ENCODE results near the gene PABPN1.
"Not testable (repeated sequence)": the region's sequence is repeated elsewhere in the genome, so short reads cannot be mapped to it uniquely, and the experiment has no call there.

The PABPN1 gene, protein sequence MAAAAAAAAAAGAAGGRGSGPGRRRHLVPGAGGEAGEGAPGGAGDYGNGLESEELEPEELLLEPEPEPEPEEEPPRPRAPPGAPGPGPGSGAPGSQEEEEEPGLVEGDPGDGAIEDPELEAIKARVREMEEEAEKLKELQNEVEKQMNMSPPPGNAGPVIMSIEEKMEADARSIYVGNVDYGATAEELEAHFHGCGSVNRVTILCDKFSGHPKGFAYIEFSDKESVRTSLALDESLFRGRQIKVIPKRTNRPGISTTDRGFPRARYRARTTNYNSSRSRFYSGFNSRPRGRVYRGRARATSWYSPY

DNA sequence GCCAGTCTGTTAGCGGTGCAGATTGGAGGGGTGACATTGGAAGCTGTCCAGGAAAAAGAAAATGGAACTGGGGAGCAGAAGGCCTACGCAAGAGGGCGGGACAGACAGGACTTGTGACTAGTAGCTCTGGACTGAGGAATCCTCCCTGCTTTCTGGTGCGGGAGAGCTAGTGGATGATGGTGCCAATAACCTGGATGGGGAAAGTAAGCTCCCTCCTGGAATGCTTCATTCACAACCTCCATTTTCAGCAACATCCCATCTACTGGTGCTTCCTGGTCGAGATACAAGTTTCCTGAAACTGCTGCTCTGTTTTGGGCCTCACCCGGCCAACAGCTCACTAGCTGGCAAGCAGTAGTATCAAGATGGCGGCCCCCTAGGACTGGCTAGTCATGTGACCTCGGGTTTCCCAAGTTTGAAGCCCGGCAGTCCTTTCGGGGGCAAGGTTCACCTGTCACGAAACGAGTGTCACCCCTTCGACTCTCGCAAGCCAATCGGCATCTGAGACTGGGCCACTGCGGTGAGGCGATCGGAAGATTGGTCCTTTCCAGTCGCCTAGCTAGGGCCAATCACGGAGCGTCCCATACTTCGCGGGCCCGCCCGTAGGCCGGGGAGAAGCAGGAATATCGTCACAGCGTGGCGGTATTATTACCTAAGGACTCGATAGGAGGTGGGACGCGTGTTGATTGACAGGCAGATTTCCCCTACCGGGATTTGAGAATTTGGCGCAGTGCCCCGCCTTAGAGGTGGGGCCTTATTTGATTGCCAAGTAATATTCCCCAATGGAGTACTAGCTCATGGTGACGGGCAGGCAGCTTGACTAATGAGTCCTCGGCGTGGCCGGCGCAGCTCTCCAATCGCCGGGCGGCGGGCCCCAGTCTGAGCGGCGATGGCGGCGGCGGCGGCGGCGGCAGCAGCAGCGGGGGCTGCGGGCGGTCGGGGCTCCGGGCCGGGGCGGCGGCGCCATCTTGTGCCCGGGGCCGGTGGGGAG, at the start of gene PABPN1:
PABPN1 (plus strand) TSS at position 874 of the 988 bp plus-strand sequence; CDS start at position 887, 13 bp downstream.
- DNase-seq (ENCODE audit: low spot score), result peak; percentile 100

DNA sequence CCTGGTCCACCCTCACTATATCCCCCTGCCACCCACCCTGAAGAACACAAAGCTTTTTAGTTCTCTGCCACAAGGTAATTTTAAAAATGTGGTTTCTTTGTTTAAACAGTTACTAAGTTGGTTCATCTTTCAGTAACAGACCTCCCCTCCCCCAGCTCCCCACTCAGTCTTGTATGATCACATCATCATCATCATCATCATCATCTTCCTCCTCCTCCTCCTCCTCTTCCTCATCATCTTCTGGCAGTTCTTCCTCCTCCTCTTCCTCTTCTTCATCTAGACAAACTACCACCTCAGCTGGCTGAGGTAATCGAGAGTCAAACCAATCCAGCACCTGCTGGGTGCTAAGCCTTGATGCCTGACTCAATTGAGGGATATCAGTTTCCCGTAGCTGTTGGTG, 45.8 kb upstream of the PABPN1 start:
- no peak for DNase-seq (ENCODE audit: low spot score)

DNA sequence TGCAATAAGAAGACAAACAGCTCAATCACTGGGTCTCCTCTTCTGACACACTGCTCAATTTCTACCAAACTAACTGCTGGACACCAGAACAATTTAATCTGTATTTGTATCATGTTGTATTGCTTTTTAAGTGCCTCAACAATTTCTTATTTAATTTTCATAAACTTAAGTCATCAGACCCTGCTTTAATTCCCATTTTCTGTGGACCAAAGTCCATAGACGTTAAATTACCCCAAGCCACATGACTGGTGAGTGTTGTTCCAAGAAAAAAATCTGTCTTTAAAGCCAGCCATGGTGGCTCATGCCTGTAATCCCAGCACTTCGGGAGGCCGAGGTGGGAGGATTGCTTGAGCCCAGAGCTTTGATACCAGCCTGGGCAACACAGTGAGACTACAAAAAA, 44.1 kb upstream of the PABPN1 start:
- no peak for DNase-seq (ENCODE audit: low spot score)

DNA sequence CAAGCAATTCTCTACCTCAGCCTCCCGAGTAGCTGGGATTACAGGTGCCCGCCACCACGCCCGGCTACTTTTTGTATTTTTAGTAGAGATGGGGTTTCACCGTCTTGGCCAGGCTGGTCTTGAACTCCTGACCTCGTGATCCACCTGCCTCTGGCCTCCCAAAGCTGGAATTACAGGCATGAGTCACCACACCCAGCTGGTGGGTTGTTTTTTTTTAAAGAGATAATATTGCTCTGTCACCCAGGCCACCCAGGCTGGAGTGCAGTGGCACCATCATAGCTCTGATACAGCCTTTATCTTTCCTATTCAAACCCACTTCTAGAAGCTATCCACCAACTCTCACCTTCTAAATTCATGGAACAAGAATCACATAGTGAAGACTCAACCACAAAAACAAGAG, 43.3 kb upstream of the PABPN1 start:
- DNase-seq (ENCODE audit: low spot score), result not testable (repeated sequence)

DNA sequence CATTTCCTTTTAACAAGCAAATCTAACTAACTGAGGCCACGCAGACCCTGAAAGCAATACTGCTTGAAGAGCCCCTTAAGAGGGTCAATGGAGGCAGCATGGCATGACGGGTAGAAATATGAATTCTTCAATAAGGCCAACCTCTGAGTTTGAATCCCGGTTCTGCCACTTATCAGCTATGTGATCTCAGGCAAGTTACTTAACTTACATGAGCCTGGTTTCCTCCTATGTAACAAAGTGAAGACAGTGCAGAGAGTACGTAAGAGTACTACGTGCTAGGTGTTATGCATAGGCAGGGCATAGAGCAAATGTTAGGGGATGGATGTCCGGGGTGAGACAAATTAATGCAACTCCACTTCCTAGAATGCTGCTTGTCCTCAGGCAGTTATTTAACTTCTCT, 40.0 kb upstream of the PABPN1 start:
- no peak for DNase-seq (ENCODE audit: low spot score)

DNA sequence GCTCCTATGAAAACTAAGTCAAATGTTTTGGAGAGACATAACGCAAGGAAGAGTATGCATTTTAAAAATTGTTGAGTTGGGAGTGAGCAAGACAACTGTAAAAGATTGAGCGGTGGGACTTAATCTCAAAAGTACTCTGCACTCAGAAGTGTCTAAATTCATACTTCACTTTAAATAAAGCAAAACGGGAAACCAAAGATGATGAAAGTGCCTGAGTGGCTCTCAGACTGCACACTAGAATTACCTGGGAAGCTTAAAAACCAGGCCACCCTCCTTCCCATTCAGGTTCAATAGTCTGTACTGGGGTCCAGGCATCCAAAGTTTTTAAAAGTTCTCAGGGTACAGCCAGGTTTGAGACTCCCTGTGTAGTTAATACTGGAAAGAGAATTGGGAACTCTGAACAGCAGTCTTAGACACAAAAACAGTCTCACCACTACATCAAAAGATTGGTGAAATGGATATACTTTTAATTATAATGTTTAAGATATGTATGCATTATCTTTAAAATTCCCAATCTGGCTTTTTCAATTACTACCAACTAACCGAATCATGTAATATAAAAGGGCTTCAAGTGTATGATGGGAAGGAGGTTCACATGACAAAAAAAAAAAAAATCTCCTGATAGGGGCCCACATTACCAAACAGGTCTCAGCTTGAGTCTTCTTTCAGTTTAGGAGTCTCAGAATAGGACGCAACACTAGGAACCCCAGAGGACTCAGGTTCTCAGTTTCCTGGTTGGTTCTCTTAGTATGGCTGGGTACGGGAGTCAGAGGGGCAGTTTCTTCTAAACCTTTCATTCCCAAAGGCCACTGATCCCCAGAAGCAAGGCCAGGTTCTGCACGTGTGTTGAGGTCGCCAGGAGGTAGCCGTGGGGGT, 36.4 kb upstream of the PABPN1 start:
- no peak for DNase-seq (ENCODE audit: low spot score)

DNA sequence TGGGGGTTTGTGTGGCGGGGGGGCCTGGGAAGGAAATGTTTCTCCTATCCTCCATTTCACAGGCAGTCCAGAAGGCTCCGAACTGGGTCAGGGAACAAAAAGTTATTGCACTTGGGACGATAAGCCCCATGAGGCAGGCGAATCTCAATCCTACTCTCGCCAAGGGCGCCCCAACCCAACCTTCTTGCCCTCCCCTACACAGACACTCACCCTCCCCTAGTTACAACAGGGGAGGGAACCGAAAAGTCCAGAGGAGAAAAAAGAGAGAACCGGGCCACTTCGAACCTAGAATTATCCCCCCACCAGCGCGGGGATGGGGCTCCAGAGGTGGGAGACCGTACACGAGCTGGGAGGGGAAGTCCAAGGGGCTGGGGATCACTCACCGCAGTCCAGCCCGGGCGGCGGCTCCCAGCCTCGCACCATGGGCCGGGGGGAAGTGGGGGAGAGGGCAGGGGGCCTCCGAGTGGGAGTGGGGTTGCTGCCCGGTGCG, 35.7 kb upstream of the PABPN1 start:
- no peak for DNase-seq (ENCODE audit: low spot score)

DNA sequence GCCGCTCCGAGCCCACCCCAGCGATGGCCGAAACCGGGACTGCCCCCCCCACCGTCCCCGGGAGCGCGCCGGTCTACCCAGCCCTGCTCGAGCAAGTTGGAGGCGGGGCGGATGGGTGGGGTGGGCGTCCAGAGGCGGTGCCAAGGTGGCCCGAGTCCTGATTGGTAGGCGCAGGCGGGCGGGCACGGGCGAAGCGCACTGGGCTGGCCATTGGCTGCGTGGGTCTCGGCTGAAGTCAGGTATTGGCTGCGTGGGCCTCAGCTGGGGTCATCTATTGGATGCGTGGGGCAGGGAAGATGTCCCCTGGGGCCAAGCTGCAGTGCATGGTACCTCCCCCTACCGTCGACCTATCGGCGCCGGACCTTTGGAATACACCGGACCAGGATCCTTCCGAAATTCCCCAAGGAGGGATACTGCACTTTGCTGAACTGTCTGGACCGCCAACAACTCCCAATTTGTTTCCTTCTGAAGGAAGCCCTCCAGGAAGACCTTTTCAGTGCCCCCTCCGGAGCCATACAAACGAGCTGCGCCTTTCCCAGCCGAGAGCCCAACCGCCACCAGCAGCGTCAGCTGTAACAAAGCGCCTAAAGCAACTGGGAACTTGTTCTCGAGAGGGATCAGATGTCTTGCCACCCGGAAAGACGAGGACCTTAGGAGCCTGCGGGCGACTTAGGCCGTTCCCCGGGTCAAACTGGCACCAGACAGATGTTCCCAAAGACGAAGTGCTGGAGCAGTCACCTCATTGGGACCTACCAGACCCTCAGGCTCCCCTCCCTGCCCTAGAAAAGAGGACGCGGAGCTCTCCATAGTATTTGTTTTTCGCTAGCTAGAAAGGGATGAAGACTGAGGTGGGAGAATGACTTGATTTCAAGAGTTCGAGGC, 35.0 kb upstream of the PABPN1 start, which contains the start of gene HOMEZ:
HOMEZ (minus strand) TSS at position 113 of the 882 bp plus-strand sequence. CDS start 180 bp downstream, outside the sequence.
- peak; percentile 100 for DNase-seq (ENCODE audit: low spot score)

DNA sequence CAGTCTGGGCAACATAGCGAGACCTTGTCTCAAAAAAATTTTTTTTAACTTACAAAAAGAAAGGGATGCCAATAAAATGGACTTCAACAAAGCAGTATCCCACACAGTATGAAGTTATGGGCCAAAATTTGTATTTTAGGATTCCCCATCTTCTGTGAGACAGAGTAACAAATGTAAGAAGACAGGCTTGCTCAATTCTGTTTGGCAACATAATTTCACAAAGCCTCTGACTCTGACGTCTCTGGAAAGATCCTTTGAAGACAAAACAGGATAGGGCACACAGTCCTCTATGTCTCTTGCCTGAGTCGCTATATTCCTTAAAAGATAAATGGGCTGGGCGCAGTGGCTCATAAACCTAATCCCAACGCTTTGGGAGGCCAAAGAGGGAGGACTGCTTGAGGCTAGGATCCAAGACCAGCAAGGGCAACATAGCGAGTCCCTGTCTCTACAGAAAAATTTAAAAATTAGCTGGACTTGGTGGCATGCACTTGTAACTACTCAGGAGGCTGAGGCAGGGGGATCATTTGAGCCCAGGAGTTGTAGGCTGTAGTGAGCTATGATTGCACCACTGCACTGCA, 34.3 kb upstream of the PABPN1 start:
- DNase-seq (ENCODE audit: low spot score), result no peak

DNA sequence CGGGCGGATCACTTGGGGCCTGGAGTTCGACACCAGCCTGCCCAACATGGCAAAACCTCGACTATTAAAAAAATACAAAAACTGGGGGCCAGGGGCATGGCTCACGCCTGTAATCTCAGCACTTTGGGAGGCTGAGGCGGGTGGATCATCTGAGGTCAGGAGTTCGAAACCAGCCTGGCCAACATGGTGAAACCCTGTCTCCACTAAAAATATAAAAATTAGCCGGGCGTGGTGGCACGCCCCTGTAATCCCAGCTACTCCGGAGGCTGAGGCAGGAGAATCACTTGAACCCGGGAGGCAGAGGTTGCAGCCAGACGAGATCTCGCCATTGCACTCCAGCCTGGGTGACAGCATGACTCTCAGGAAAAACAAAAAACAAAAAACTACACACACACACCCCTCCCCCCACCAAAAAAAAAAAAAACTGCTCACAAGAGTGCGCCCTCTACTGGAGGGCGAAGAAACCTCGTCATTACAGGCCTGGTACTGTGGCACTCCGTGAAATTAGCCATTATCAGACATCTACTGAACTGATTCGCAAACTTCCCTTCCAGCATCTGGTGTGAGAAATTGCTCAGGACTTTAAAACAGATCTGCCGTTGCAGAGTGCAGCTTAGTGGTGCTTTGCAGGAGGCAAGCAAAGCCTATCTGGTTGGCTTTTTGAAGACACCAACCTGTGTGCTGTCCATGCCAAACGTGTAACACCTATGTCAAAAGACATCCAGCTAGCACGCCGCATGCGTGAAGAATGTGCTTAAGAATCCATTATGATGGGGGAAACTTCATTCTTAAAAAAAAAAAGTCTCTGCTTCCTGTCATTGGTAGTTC, 26.3 kb upstream of the PABPN1 start:
- DNase-seq (ENCODE audit: low spot score), result peak; percentile 59

DNA sequence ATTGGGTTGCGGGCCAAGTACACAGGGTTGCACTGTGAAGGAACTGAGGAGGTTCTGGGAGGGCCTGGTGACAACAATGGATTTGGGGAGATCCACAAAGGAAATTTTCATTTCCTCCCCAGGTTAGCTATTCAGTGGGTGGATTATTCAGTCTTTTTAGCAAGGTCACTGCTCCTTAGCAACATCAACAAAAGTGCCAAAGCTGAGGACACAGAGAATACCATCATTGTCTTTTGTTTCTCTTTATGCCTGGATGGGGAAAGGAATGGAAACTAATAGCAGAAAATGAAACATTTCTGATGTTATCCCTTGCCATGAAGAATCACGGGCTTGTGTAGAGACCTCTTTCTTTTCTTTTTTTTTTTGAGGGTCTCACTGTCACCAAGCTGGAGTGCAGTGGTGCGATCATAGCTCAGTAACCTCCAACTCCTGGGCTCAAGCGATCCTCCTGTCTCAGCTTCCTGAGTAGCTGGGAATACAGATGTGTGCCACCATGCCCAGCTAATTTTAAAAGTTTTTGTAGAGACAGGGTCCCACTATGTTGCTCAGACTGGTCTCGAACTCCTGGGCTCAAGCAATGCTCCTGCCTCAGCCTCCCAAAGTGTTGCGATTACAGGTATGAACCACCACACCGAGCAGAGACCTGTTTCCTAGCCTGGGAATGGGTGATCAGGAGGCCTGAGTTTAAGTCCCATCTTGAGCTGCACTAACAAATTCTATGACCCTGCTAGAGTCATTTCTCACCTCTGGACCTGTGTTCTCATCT, 25.1 kb upstream of the PABPN1 start:
- no peak for DNase-seq (ENCODE audit: low spot score)

DNA sequence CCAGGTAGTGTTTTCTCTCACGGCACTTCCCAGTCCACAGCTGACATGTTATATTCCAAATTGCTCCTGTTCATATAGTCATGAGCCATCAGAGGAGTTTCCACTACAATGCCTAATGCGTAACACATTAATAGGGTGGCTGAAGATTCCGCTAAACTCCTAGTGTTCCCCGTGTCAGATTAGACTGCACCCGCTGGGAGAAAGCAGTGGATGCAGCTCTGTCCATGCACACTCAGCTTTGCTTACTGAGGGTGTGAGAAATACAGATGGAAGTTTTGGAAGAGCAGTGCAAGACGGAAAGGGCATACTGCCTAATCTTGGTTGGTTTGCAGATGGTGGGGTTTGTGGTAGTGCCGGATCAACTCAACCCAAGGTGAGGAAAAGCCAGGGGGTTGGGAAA, 24.2 kb upstream of the PABPN1 start:
- DNase-seq (ENCODE audit: low spot score), result no peak

DNA sequence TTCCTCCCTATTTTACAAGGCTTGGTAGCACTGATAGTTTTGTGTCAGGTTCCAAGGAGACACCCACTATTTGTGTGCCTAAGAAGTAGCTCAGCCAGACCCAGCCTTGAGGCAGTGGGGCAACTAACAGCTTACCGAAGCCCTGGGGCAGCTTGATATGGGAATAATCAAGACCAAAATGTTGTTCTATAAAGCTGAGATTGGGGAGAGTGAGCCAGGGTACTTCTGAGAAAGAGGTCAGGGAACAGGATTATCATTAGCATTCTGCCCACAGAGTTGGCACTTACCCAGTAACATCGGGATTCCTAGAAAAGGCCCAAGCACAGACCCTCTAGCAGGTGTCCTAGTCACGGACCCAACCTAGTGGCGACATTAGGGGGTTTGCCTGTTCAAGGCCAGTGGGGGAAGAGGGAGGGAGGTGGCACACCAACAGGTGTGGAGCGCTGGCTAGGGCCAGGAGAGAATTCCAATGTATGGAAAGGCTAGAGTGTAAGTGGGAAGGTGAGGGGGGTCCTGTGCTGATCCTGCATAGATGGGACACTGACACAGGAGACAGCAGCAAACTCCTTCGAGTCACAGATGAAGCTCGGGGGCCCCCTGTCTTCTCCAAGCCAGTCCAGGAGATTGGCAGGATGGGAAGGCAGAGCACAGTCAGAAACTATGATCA, 23.5 kb upstream of the PABPN1 start:
- DNase-seq (ENCODE audit: low spot score), result no peak

DNA sequence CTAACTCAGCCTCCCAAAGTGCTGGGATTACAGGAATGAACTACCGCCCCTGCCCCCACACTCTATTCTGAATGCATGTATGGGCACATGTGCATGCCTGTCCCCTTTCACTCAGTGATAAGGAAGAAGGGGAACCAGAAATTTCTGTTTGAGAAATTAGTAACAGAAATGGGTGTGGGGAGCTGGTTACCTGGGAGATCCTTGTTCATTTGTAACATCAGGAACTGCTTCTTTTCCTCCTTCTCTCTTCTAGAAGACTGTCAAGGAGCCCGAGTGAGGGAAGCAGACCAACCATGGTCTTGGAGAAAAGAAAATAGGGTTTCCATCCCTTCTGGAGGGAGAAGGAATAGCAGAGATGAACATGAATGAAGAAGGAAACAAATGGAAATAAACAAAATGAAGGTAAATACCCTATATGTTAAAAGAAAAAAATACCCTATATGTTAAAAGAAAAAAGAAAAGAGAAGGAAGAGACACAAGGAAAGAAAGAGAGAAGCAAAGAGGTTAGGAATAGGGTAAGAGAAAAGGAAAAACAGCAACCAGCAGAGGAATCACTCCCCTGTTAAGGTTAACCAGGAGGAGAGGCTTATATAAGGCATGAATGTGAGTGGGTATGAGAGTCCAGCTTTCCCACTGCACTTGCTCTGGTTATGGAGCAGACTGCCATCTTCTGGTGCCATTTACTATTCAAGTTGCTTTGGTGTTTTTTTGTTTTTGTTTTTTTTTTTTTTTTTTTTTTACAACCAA, 21.9 kb upstream of the PABPN1 start:
- peak; percentile 83 for DNase-seq (ENCODE audit: low spot score)

DNA sequence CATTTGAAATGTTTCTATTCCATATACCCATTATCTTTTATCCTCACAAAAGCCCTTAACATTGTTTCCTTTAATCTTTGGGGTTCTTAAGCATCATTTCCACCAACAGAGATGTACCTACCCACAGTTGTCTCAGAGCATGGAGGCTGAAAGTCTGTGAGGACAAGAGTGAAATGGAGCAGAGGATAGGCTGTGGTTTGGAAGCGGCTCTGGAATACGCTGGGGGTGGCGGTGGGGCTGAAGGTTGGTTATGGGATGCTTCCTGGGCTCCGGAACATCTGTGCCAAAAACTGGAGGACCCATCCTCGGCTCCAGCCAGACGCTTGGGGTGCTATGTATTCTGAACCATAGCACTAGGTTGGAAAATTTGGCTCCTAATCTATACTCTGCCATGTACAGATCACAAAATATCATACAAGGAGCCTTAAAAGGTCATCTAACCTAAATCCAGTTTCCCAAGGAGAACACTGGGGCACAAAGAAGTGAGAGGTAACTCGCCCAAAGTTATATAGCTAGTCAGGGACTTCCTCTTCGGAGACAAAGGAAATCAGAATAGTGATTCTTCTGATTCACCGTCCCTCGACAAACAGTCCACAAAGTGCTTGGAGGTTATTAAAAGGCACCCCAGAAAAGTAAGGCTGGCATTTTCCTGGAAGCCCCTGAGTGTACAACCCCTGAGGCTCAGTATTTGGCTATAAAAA, 21.1 kb upstream of the PABPN1 start:
- DNase-seq (ENCODE audit: low spot score), result no peak

DNA sequence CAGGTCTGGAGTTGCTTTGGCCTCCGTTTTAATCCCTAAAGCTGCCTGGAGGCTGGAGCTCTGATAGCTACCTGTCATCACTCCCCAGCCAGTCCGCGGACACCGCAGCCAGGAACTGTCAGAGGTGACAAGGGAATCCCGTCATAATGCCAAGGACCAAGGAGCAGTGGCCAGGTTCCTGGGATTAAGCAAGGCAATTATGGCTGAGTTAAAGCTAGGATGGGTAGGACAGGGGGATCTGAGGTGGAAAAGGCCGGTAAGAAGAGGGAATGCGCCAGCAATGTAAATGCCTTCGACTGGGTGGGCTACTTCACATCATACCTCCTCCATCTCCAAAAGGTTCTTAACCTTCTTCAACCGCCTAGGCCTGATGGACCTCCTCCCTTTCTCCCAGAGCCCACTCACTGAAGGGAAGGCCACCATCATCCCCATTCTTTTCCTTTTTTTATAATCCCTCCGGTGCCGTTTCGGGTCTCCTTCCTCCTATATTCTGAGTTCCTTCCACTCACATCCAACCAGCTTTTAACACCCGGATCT, 20.5 kb upstream of the PABPN1 start:
- DNase-seq (ENCODE audit: low spot score), result no peak

Data from Ammon's horn (tissue), 1 donor.